ENCODE data around the gene ICE1.
"Not testable (repeated sequence)": the region's sequence is repeated elsewhere in the genome, so short reads cannot be mapped to it uniquely, and the experiment has no call there.

ICE1 gene

GRCh38 chr5:5404381-5404780, 18.1 kb upstream of the ICE1 start:
- no peak for DNase-seq (ENCODE audit: low spot score)

- DNase-seq (ENCODE audit: low spot score) = no peak
These were observed 17.0 kb upstream of the ICE1 start for GRCh38 chr5:5405441-5405840.

- DNase-seq (ENCODE audit: low spot score) = no peak
These were observed 14.6 kb upstream of the ICE1 start for GRCh38 chr5:5407924-5408323.

- no peak for DNase-seq (ENCODE audit: low spot score)
These were observed 13.2 kb upstream of the ICE1 start for GRCh38 chr5:5409151-5409810.

GRCh38 chr5:5413856-5414255, 8.6 kb upstream of the ICE1 start:
- DNase-seq (ENCODE audit: low spot score) = not testable (repeated sequence)

GRCh38 chr5:5414999-5415398, 7.5 kb upstream of the ICE1 start:
- no peak for DNase-seq (ENCODE audit: low spot score)

- DNase-seq (ENCODE audit: low spot score) = no peak
These were observed 5.7 kb upstream of the ICE1 start for GRCh38 chr5:5416733-5417132.

GRCh38 chr5:5418006-5418405, 4.5 kb upstream of the ICE1 start:
- DNase-seq (ENCODE audit: low spot score) = no peak

GRCh38 chr5:5418764-5419163, 3.7 kb upstream of the ICE1 start:
- DNase-seq (ENCODE audit: low spot score) = no peak

GRCh38 chr5:5419291-5420210, 2.9 kb upstream of the ICE1 start:
- DNase-seq (ENCODE audit: low spot score) = peak; percentile 52

- no peak for DNase-seq (ENCODE audit: low spot score)
These were observed 2.2 kb upstream of the ICE1 start for GRCh38 chr5:5420251-5420650.

GRCh38 chr5:5421149-5421960, 1.1 kb upstream of the ICE1 start:
- no peak for DNase-seq (ENCODE audit: low spot score)

GRCh38 chr5:5422819-5423515, 490 bp downstream of the ICE1 start:
- no peak for DNase-seq (ENCODE audit: low spot score)

GRCh38 chr5:5423586-5423985, 1.1 kb downstream of the ICE1 start:
- no peak for DNase-seq (ENCODE audit: low spot score)

- DNase-seq (ENCODE audit: low spot score) = no peak
These were observed 2.3 kb downstream of the ICE1 start for GRCh38 chr5:5424736-5425135.

GRCh38 chr5:5430136-5430535, 7.7 kb downstream of the ICE1 start:
- DNase-seq (ENCODE audit: low spot score) = no peak

GRCh38 chr5:5432020-5432707, 9.7 kb downstream of the ICE1 start:
- no peak for DNase-seq (ENCODE audit: low spot score)

- DNase-seq (ENCODE audit: low spot score) = no peak
These were observed 13.8 kb downstream of the ICE1 start for GRCh38 chr5:5436203-5436760.

- DNase-seq (ENCODE audit: low spot score) = no peak
These were observed 15.0 kb downstream of the ICE1 start for GRCh38 chr5:5437227-5438172.

- DNase-seq (ENCODE audit: low spot score) = no peak
These were observed 29.4 kb downstream of the ICE1 start for GRCh38 chr5:5451863-5452262.
